ENCODE results near the gene MSANTD2.

Gene MSANTD2

GRCh38 chr11:124823512-124824376, 23.5 kb upstream of the MSANTD2 start:
- Histone ChIP-seq H3K4me3 (ENCODE audit: low read depth, low read length, poor library complexity, severe bottlenecking) (no peak overlapping the region), H3K9ac (ENCODE audit: low read length) (no peak overlapping the region), H3F3A (ENCODE audit: insufficient read depth, low read length) (no peaks in the 10 kb centered on the region), H3K4me1 (ENCODE audit: insufficient read depth, low read length, severe bottlenecking) (no peaks in the 10 kb centered on the region), H3K27ac (ENCODE audit: low read depth, low read length, poor library complexity, severe bottlenecking) (no peak overlapping the region), H3K4me2 (ENCODE audit: low read length) (no peak overlapping the region), H3K9me3 (ENCODE audit: low read length) (no peaks in the 10 kb centered on the region), H3K9me2 (ENCODE audit: low read depth, low read length) (no peaks in the 10 kb centered on the region), H3K79me2 (ENCODE audit: insufficient read depth, low read length) (no peaks in the 10 kb centered on the region), H4K20me1 (ENCODE audit: insufficient read depth, low read length) (no peaks in the 10 kb centered on the region), H2AFZ (ENCODE audit: low read length) (no peak overlapping the region), H3K27me3 (ENCODE audit: insufficient read depth, low read length) (no peaks in the 10 kb centered on the region), H3K36me3 (ENCODE audit: insufficient read depth, low read length) (no peaks in the 10 kb centered on the region)
- TF ChIP-seq CTCF (IDR thresholded peaks at IDR 0.05; ENCODE audit: low read length) (no peak), EZH2 (IDR thresholded peaks at IDR 0.05; ENCODE audit: borderline replicate concordance, low read length) (no peak)

- no peak for TF ChIP-seq CTCF (IDR thresholded peaks at IDR 0.05; ENCODE audit: low read length)
- no peak for TF ChIP-seq EZH2 (IDR thresholded peaks at IDR 0.05; ENCODE audit: borderline replicate concordance, low read length)
- no peak overlapping the region for H3K4me2 ChIP-seq (ENCODE audit: low read length)
- no peaks in the 10 kb centered on the region for H3F3A ChIP-seq (ENCODE audit: insufficient read depth, low read length)
- no peaks in the 10 kb centered on the region for H3K36me3 ChIP-seq (ENCODE audit: insufficient read depth, low read length)
- no peaks in the 10 kb centered on the region for H3K9me3 ChIP-seq (ENCODE audit: low read length)
- no peak overlapping the region for H2AFZ ChIP-seq (ENCODE audit: low read length)
- H3K4me3 ChIP-seq (ENCODE audit: low read depth, low read length, poor library complexity, severe bottlenecking) = no peak overlapping the region
- no peaks in the 10 kb centered on the region for H4K20me1 ChIP-seq (ENCODE audit: insufficient read depth, low read length)
- no peak overlapping the region for H3K9ac ChIP-seq (ENCODE audit: low read length)
- no peaks in the 10 kb centered on the region for H3K27me3 ChIP-seq (ENCODE audit: insufficient read depth, low read length)
- no peaks in the 10 kb centered on the region for H3K79me2 ChIP-seq (ENCODE audit: insufficient read depth, low read length)
- no peak overlapping the region for H3K27ac ChIP-seq (ENCODE audit: low read depth, low read length, poor library complexity, severe bottlenecking)
- no peaks in the 10 kb centered on the region for H3K9me2 ChIP-seq (ENCODE audit: low read depth, low read length)
- no peaks in the 10 kb centered on the region for H3K4me1 ChIP-seq (ENCODE audit: insufficient read depth, low read length, severe bottlenecking)
Observed at GRCh38 chr11:124821995-124822730, 22.0 kb upstream of the MSANTD2 start.

GRCh38 chr11:124817036-124817435, 16.8 kb upstream of the MSANTD2 start:
- Histone ChIP-seq H3K4me2 (ENCODE audit: low read length) (no peak overlapping the region), H3K9me2 (ENCODE audit: low read depth, low read length) (no peaks in the 10 kb centered on the region), H3K79me2 (ENCODE audit: insufficient read depth, low read length) (no peaks in the 10 kb centered on the region), H3K9me3 (ENCODE audit: low read length) (no peaks in the 10 kb centered on the region), H3K27me3 (ENCODE audit: insufficient read depth, low read length) (no peaks in the 10 kb centered on the region), H2AFZ (ENCODE audit: low read length) (no peak overlapping the region), H3K36me3 (ENCODE audit: insufficient read depth, low read length) (no peaks in the 10 kb centered on the region), H3F3A (ENCODE audit: insufficient read depth, low read length) (no peaks in the 10 kb centered on the region), H4K20me1 (ENCODE audit: insufficient read depth, low read length) (no peaks in the 10 kb centered on the region), H3K4me3 (ENCODE audit: low read depth, low read length, poor library complexity, severe bottlenecking) (no peak overlapping the region), H3K27ac (ENCODE audit: low read depth, low read length, poor library complexity, severe bottlenecking) (no peak overlapping the region), H3K9ac (ENCODE audit: low read length) (no peak overlapping the region), H3K4me1 (ENCODE audit: insufficient read depth, low read length, severe bottlenecking) (no peaks in the 10 kb centered on the region)
- no peak for TF ChIP-seq EZH2 (IDR thresholded peaks at IDR 0.05; ENCODE audit: borderline replicate concordance, low read length)
- no peak for TF ChIP-seq CTCF (IDR thresholded peaks at IDR 0.05; ENCODE audit: low read length)

Measured in OCI-LY1 (cell line).